GM21737 (cell line): ENCODE measurements around the gene TDP1.

ENCODE experiments used
- ATAC-seq: cut with Tn5 transposase; IDR thresholded peaks from one replicate; pipeline ENCODE4 v1.9.1; 2021; ENCODE audit warnings: mild to moderate bottlenecking, moderate library complexity; ENCODE audit not compliant: unreplicated experiment

The TDP1 gene

GRCh38 chr14:89955745-89956660, at the start of gene TDP1:
TDP1 (plus strand) TSS chr14:89955927; CDS start chr14:89963115, 7,188 bp downstream.
- ATAC-seq, result peak; percentile 59

GRCh38 chr14:89906000-89906399, 49.7 kb upstream of the TDP1 start:
- no peak for ATAC-seq

- no peak for ATAC-seq
Observed at GRCh38 chr14:89907655-89908054, 48.1 kb upstream of the TDP1 start.

GRCh38 chr14:89908712-89909450, 46.8 kb upstream of the TDP1 start:
- no peak for ATAC-seq

- no peak for ATAC-seq
Observed at GRCh38 chr14:89909586-89909985, 46.1 kb upstream of the TDP1 start.

- ATAC-seq, result no peak
Observed at GRCh38 chr14:89910691-89911009, 45.1 kb upstream of the TDP1 start.

- no peak for ATAC-seq
Observed at GRCh38 chr14:89911010-89911919, 44.5 kb upstream of the TDP1 start.

- no peak for ATAC-seq
Observed at GRCh38 chr14:89912221-89912620, 43.5 kb upstream of the TDP1 start.

- no peak for ATAC-seq
Observed at GRCh38 chr14:89912667-89913211, 43.0 kb upstream of the TDP1 start.

GRCh38 chr14:89915114-89915878, 40.4 kb upstream of the TDP1 start:
- ATAC-seq, result no peak

- no peak for ATAC-seq
Observed at GRCh38 chr14:89918721-89919120, 37.0 kb upstream of the TDP1 start.

GRCh38 chr14:89920056-89920455, 35.7 kb upstream of the TDP1 start:
- no peak for ATAC-seq

GRCh38 chr14:89921346-89921745, 34.4 kb upstream of the TDP1 start:
- no peak for ATAC-seq

GRCh38 chr14:89922031-89922907, 33.5 kb upstream of the TDP1 start:
- ATAC-seq, result no peak

GRCh38 chr14:89924268-89924667, 31.5 kb upstream of the TDP1 start:
- ATAC-seq, result no peak

- ATAC-seq, result no peak
Observed at GRCh38 chr14:89926694-89927093, 29.0 kb upstream of the TDP1 start.

- ATAC-seq, result no peak
Observed at GRCh38 chr14:89927186-89927865, 28.4 kb upstream of the TDP1 start.

GRCh38 chr14:89933002-89933401, 22.7 kb upstream of the TDP1 start:
- no peak for ATAC-seq
